ENCODE measurements around the gene GNL1. TPM values are rescaled to one million over a fixed set of nuclear protein-coding genes. Genes with fewer than 3 reads are reported as not detected.

GNL1 gene
- total and polyA plus RNA-seq, 4 donors: 41.0 to 68.5 (median 54.6) TPM

GRCh38 chr6:30547454-30547853 lies 8.8 kb downstream of the GNL1 start:
- Histone ChIP-seq H3K36me3 (ENCODE audit: control insufficient read depth in 4 of 4, insufficient read depth in 4 of 4, low read length in 4 of 4) (peaks cover 20 to 37% (median 28%) of the 10 kb centered on the region in 4 donors), H3K9ac (ENCODE audit: insufficient read depth in 1 of 2, low read length in 2 of 2) (no peak overlapping the region), H3K27ac (ENCODE audit: low read depth in 1 of 2, low read length in 1 of 2) (no peak overlapping the region), H3K27me3 (ENCODE audit: control insufficient read depth in 3 of 3, insufficient read depth in 3 of 3, low read length in 2 of 3) (no peaks in the 10 kb centered on the region), H3K4me3 (no peak overlapping the region), H3K4me1 (ENCODE audit: control insufficient read depth in 5 of 5, insufficient read depth in 5 of 5, low read length in 5 of 5) (peaks cover 0 to 3% (median 0%) of the 10 kb centered on the region in 5 donors), H3K9me3 (ENCODE audit: control insufficient read depth in 4 of 4, insufficient read depth in 3 of 4, low read length in 3 of 4) (no peaks in the 10 kb centered on the region)
- DNase-seq (no peak), ATAC-seq (ENCODE audit: insufficient read depth, low FRiP score) (no peak)
- 75 to 87% methylated on average over 6 of the region's 6 CpGs for WGBS, 2 donors
- TF ChIP-seq, protein P1, sequence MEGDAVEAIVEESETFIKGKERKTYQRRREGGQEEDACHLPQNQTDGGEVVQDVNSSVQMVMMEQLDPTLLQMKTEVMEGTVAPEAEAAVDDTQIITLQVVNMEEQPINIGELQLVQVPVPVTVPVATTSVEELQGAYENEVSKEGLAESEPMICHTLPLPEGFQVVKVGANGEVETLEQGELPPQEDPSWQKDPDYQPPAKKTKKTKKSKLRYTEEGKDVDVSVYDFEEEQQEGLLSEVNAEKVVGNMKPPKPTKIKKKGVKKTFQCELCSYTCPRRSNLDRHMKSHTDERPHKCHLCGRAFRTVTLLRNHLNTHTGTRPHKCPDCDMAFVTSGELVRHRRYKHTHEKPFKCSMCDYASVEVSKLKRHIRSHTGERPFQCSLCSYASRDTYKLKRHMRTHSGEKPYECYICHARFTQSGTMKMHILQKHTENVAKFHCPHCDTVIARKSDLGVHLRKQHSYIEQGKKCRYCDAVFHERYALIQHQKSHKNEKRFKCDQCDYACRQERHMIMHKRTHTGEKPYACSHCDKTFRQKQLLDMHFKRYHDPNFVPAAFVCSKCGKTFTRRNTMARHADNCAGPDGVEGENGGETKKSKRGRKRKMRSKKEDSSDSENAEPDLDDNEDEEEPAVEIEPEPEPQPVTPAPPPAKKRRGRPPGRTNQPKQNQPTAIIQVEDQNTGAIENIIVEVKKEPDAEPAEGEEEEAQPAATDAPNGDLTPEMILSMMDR (IDR thresholded peaks at IDR 0.05; ENCODE audit: control extremely low read depth, extremely low read depth): no peak

DNA sequence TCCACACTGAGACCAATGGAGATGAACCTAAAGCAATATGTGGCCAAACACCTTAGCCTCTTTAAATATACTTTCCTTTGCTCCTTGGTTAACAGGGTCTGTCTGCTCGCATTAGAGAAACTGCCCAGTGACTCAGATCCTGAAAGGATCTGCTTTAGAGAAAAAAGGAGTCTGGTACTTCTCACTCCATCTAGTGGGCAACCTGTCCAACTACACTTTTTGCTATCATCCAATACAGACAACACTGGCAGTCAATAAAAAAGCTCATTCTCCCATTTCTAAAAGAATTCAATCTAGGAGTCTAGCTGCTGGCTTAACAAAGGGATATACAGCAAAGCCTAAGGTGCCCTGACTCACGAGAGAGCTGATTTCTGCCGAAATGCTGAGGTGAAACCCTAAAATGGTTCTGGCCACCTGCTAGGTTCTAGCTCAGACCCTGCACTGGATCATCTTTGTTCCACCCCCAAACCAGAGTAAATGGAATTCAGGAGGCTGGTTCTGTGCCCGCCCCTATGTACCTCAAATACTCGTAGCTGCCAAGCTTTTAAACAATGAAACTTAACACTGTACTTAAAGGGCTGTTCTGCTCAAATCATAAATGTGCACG lies 11.5 kb downstream of the GNL1 start:
- TF ChIP-seq, protein P1 (IDR thresholded peaks at IDR 0.05; ENCODE audit: control extremely low read depth, extremely low read depth): peak; percentile 81
- WGBS, 2 donors: 33 to 41% methylated on average over 6 of the region's 6 CpGs
- Histone ChIP-seq H3K9ac (ENCODE audit: insufficient read depth in 1 of 2, low read length in 2 of 2) (no peak overlapping the region), H3K27ac (ENCODE audit: low read depth in 1 of 2, low read length in 1 of 2) (no peak overlapping the region), H3K4me1 (ENCODE audit: control insufficient read depth in 5 of 5, insufficient read depth in 5 of 5, low read length in 5 of 5) (peaks cover 0 to 6% (median 0%) of the 10 kb centered on the region in 5 donors), H3K27me3 (ENCODE audit: control insufficient read depth in 3 of 3, insufficient read depth in 3 of 3, low read length in 2 of 3) (no peaks in the 10 kb centered on the region), H3K4me3 (no peak overlapping the region), H3K9me3 (ENCODE audit: control insufficient read depth in 4 of 4, insufficient read depth in 3 of 4, low read length in 3 of 4) (no peaks in the 10 kb centered on the region), H3K36me3 (ENCODE audit: control insufficient read depth in 4 of 4, insufficient read depth in 4 of 4, low read length in 4 of 4) (peaks cover 10 to 26% (median 13%) of the 10 kb centered on the region in 4 donors)
- ATAC-seq (ENCODE audit: insufficient read depth, low FRiP score): no peak
- DNase-seq: peak in 2 of 3 donors; percentile 60 to 64

DNA sequence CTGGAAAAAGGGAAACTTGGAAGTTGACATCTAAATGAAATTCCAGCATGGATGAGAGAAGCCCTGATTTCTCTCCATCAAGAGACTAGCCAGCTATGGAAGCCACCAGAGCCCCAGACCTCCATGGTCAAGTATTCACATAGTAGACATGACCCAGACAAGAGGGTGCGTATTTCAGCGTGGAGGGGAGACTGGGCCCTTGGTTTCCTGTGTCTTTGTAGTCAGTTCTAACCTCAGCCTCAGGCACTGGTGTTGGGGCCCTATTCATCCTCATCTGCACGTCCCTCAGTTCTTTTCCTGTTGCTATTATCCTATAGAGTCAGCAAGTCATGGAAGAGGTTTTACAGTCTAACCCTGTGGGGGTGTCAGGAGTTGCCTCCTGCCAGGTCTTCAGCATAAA lies 12.5 kb downstream of the GNL1 start:
- Histone ChIP-seq H3K27ac (ENCODE audit: low read depth in 1 of 2, low read length in 1 of 2) (peak overlapping the region in 1 of 2 donors; percentile 17), H3K4me1 (ENCODE audit: control insufficient read depth in 5 of 5, insufficient read depth in 5 of 5, low read length in 5 of 5) (peaks cover 0 to 6% (median 0%) of the 10 kb centered on the region in 5 donors)
- 72 to 79% methylated on average over 3 of the region's 3 CpGs for WGBS, 2 donors

More for the DNA sequence above, 12.5 kb downstream of the GNL1 start:
- Histone ChIP-seq H3K9ac (ENCODE audit: insufficient read depth in 1 of 2, low read length in 2 of 2) (no peak overlapping the region), H3K36me3 (ENCODE audit: control insufficient read depth in 4 of 4, insufficient read depth in 4 of 4, low read length in 4 of 4) (peaks cover 7 to 23% (median 13%) of the 10 kb centered on the region in 4 donors), H3K27me3 (ENCODE audit: control insufficient read depth in 3 of 3, insufficient read depth in 3 of 3, low read length in 2 of 3) (no peaks in the 10 kb centered on the region), H3K4me3 (no peak overlapping the region), H3K9me3 (ENCODE audit: control insufficient read depth in 4 of 4, insufficient read depth in 3 of 4, low read length in 3 of 4) (no peaks in the 10 kb centered on the region)
- DNase-seq (no peak), ATAC-seq (ENCODE audit: insufficient read depth, low FRiP score) (no peak)
- TF ChIP-seq, protein P1 (IDR thresholded peaks at IDR 0.05; ENCODE audit: control extremely low read depth, extremely low read depth): no peak
